Ishikawa (cell line): ENCODE data around the gene HIVEP2.

Source experiments
- CEBPB ChIP-seq: IDR thresholded peaks from 2 replicates; pipeline ENCODE4 v1.6.1; 2012
- CREB1 ChIP-seq: IDR thresholded peaks from 2 replicates; pipeline ENCODE4 v1.6.1; 2012; ENCODE audit warnings: low read depth
- EP300 ChIP-seq: IDR thresholded peaks from 2 replicates; pipeline ENCODE4 v1.6.1; 2012; ENCODE audit warnings: borderline replicate concordance
- FOXM1 ChIP-seq: IDR thresholded peaks from 2 replicates; pipeline ENCODE4 v1.6.1; 2012; ENCODE audit warnings: low read depth, borderline replicate concordance
- REST ChIP-seq: IDR thresholded peaks from 2 replicates; pipeline ENCODE4 v1.6.1; 2012; ENCODE audit warnings: low read depth, mild to moderate bottlenecking
- TCF12 ChIP-seq: IDR thresholded peaks from 2 replicates; pipeline ENCODE4 v1.6.1; 2012; ENCODE audit warnings: low read depth
- TEAD4 ChIP-seq: IDR thresholded peaks from 2 replicates; pipeline ENCODE4 v1.6.1; 2012
- TF ChIP-seq, protein P1 (sequence below): IDR thresholded peaks from 2 replicates; pipeline ENCODE4 v1.6.1; 2012

DNA sequence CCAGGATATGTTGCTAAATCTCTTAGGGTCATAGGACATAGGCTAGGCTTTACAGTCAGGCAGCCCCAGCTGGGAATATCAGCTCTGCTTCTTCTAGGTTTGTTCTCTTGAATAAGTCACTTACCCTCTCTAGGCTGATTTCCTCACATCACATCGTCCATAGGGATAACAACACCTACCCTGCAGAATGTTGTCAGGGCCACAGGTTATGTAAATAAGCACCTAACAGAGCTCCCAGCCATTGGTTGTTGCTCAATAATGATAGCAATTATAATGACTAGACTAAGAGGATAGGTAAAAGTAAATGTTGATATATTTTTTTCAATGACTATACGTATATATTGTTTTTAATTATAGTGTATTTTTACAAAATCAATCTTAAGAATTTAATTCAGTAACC, 135.0 kb downstream of the HIVEP2 start:
- TF ChIP-seq TCF12 = no peak
- TF ChIP-seq EP300 = no peak
- TF ChIP-seq TEAD4 = no peak
- TF ChIP-seq, protein P1, sequence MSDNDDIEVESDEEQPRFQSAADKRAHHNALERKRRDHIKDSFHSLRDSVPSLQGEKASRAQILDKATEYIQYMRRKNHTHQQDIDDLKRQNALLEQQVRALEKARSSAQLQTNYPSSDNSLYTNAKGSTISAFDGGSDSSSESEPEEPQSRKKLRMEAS = no peak
- TF ChIP-seq REST = no peak
- no peak for TF ChIP-seq CREB1
- TF ChIP-seq FOXM1 = no peak
- no peak for TF ChIP-seq CEBPB
